Hypothalamus (tissue), 51 donors: ENCODE measurements around the gene AGPAT4.
"Not testable (repeated sequence)": the region's sequence is repeated elsewhere in the genome, so short reads cannot be mapped to it uniquely, and the experiment has no call there.

Experiments used
- DNase-seq, 51 donors: peaks; one replicate each; lab custom pipeline; 2025; lab: John Stamatoyannopoulos, UW

The AGPAT4 gene

DNA sequence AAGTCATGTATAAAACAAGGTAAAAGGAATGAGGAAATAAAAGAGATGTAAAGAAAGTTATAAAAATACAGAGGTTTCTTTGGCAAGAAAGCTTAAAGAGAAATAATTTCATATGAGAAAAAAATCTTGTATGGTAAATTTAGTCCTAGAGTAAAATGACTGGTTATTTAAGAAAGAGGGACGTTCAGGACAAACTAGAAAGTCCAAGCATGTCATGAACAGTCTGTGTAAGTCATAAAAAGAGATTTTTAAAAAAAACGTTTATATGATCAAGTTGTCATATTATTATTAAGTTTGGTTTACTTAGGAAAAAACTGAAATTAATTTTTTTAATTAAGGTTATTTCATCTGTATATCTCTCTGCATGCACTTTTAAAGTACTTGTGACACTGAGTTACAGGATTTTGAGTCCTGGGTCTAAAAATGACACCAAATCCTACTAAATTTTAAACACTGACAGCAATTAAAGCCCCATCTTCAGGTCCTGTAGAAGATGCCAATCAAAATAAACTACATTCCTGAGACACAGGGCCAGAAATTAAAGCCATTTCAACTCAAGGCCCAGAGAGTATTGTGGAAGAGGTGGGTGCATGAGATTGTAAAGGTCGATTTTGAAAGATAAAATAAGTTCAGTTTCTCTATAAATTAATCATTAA lies 62.4 kb downstream of the AGPAT4 start:
- DNase-seq = no peak

- DNase-seq = no peak
Observed at GRCh38 chr6:161210857-161211256, 63.0 kb downstream of the AGPAT4 start.

- no peak for DNase-seq
Observed at GRCh38 chr6:161207200-161207599, 66.7 kb downstream of the AGPAT4 start.

- peak in 3 of 51 donors; percentile 25 to 37 (median 27) for DNase-seq
Observed at GRCh38 chr6:161204866-161205557, 68.8 kb downstream of the AGPAT4 start.

DNA sequence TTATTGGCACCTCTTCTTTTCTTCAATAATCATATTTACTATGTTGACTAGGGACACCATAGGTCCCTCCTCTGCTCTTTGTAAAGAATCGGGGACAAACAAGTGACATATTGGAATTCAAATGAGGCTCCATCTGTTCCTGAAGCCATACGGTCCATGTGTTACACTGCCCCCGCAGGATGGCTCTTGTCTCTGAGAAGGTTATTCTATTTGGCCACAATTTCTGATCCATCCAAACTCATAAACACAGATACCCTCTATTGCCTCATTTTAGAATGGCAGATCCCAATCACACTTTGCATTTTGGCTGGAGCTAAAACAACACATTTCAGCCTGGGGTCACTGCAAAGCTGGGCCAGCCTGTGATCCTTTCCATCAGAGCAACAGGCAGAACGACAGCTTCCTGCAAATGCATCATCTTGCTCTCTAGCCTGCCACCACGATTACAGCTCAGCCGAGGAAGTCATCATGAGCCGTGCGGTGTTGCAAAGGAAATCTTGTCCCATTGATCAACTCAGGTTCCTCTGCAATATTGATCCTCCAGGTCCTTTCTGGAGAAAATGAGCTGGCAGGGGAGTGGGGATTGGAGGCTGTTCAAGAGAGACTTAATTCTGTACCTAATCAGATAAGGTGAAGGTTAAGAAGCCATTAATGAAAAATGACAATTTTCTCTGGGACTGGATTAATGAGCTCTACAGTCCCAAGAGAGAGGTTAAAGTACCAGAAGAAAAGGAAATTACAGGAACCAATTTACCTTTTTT lies 73.1 kb downstream of the AGPAT4 start:
- DNase-seq = no peak

DNA sequence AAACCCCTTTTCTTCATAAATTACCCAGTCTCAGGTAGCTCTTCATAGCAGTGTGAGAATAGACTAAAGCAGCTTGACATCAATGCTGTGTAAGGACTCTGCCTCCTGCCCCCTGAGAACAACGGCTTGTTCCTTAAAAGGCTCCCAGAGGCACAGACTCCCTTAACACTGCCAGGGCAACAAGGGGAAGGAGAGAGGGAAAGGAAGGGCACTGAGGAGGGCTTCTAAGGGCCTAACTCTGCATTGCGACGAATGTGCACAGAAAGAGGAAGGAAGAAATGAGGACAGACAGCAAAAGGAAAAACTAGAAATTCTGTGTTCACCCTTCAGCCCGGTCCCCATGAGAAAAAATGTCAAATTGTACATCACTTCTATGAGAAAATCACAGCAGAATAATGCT lies 74.0 kb downstream of the AGPAT4 start:
- no peak for DNase-seq

DNA sequence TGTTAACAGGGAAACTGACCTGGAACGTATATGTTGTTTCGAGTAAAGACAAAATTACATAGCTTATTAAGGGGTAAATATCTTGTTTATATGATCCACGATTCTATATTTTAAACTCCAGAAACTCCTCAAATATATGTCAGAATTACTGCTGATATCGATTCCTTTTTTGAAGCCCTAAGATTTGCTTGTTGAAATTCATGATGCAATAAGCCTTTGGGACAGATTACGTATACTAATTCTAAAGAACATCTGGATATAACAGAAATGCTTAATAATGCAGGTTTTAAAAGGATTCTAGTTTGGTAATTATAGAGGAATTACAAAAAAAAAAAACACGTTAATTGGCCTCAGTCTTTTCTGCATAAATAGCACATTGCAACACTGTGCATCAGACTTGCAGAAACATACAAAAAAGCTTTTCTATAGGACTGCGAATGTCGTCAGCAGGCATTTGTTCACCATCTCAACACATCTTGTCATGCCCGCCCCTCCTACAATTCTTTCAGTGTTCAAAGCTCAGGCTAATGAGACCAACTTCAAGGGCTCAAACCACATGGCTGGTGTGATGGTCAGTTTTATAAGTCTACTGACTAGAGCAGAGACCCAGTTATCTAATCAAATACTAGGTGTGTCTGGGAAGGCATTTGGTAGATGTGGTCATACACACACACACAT lies 74.9 kb downstream of the AGPAT4 start:
- DNase-seq = no peak

DNA sequence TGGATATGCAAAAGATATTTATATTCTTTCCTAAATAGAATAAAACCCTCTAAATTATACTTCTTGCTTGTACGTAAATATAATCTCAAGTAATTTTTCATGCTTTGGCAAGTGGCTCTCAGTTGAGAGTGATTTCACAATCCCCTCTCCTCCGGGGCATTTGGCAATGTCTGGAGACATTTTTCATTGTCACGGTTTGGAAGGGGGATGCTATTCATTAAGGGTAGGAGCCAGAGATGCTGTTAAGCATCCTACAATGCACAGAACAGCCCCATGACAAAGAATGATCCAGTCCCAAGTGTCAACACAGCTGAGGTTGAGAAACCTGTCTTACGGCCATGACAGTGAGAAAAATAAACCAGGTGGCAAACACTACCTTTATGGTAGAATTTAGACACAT lies 75.7 kb downstream of the AGPAT4 start:
- DNase-seq = no peak

GRCh38 chr6:161195386-161195785 lies 78.5 kb downstream of the AGPAT4 start:
- DNase-seq = no peak

GRCh38 chr6:161194374-161194773 lies 79.5 kb downstream of the AGPAT4 start:
- DNase-seq = no peak

DNA sequence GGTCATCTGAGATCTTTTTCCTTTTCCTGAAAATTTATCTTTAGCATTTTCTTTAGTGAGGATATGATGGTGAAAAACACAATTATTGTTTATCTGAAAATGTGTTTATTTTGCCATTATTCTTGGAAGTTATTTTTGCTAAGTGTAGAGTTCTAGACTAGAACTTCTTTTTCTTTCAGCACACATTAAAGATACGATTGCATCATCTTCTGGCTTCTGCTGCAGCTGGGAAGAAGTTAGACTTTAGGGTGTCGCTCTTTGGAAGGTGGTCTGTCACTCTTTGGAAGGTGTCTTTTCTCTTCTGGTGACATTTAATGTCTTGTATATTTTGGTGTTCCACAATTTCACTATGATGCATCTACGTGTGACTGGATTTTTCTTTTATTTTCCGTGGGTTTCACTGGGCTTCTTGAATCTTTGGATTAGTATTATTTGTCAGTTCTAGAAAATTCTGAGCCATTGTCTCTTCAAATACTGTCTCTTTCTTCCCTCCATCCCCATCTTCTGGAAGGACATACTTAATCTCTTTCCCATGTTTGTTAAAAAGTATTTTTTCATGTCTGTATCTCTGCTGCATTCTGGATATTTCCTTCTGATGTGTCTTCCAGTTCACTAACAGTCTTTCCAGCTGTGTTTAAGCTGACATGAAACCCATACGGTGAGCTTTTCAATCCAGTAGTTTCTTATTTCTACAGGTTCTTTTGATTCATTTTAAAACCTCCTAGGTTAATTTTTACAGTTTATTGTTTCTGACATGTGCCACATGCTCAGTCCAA lies 81.0 kb downstream of the AGPAT4 start:
- DNase-seq = no peak

DNA sequence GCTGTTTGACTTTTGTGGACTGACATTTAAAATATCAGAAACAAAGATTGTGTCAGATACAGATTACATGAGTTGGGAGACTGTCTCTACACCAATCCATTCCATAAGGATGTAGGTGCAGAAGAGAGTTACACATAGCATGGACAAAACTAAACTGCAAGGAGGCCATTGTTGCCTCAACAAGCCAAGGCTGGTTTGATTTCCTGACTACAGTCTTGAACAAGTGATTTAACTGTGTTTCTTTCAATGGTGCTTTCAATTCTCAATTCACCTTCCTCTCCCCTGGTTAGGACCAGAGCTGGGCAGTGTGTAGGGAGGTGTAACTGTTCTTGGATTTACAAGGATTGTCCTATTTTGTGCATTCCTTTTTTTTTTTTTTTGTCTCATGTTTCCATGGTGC lies 82.2 kb downstream of the AGPAT4 start:
- no peak for DNase-seq

DNA sequence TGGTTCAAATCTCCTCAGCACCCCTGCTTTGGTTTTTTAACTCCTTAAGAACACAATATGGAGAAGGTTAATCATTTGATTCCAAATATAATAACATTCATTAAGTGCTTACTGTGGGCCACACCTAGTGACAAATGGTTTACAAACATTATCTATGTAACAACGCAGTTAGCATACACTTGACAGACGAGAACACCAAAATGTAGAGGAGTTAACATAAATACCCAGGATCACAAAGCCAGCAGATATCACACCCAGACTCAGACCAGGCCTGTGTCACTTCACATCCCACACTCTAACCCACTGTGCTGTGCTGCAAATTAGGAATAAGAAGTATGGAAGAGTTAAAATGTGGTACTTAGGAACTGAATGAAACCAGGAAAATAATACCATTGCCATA lies 82.9 kb downstream of the AGPAT4 start:
- no peak for DNase-seq

GRCh38 chr6:161189891-161190290 lies 84.0 kb downstream of the AGPAT4 start:
- no peak for DNase-seq

DNA sequence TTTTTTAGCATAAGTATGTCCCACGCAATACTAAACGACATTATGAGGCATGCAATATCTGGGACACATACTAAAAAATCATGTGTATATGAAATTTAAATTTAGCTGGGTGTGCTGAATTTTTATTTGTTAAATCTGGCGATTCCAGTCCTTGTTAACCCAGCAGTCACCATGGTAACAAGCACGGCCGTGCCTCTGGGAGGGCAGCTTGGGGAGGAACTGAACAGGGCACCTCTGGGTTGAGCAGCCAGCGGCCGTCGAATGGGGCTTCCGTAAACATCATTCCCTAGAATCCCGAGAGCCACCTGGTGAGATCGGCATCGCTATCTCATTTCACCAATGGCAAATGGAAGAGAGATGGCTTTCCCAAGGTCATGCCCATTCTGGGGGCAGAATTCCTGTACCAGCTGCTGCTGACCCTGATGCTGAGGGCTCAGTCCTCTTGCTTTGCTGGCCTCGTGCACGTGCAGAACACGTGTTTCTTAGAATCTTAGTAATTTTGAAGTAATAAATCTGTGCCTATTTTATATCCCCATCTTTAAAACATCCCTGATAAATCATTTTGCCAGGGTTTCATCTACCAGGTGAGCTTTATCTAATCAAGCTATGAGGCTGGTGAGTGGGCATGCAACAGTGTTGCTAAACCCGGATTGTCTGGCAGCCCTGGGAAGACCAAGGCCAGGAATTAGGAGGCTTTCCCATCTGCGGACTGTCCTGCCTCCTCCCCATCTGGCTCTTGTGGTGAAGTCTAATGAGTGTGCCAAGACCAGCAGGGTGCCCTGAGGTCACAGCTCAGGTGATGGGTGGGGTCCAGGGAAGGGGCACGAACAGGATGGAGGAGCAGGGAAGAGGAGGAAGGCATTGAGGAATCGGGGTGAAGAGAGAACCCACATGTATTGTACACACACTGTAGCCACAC lies 85.1 kb downstream of the AGPAT4 start:
- DNase-seq = no peak

DNA sequence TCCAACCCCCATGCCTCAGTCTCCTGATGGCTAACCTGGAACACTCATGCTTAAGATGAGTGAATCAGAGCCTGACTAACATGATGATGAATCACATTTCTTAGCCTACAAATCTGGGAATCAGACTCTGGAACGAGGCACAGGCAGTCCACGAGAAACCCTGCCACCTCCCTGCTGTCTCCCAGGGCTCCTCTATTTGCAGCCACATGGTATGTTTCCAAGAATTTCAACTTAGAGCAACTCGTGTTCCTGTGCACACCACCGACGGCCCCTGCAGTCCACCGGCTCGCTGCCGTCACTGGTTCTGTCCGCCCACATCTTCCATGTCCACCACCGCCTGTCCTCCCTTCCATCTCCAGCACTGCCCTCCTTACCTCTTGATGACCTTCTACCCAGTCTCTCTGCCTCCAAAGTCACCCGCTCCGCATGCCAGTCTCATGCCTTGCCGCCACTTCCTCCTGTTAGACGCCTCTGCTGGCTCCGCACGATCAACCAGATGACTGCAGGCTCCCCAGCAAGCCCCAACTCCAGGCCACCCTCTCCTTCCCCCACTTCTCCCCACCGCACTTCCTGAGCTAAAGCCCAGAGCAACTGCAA lies 87.6 kb downstream of the AGPAT4 start:
- DNase-seq = peak in 8 of 51 donors; percentile 14 to 59 (median 35)

- DNase-seq = peak in 10 of 51 donors; percentile 22 to 57 (median 43)
Observed at GRCh38 chr6:161181121-161181520, 92.7 kb downstream of the AGPAT4 start.

GRCh38 chr6:161178155-161178554 lies 95.7 kb downstream of the AGPAT4 start:
- not testable (repeated sequence) for DNase-seq

- DNase-seq = not testable (repeated sequence)
Observed at GRCh38 chr6:161176428-161176827, 97.4 kb downstream of the AGPAT4 start.
